ENCODE data around the gene FAM161B. TPM values are rescaled to one million over a fixed set of nuclear protein-coding genes. Genes with fewer than 3 reads are reported as not detected.

Gene FAM161B
- total and polyA plus RNA-seq, 7 donors, result 5.0 to 7.3 (median 6.1) TPM

DNA sequence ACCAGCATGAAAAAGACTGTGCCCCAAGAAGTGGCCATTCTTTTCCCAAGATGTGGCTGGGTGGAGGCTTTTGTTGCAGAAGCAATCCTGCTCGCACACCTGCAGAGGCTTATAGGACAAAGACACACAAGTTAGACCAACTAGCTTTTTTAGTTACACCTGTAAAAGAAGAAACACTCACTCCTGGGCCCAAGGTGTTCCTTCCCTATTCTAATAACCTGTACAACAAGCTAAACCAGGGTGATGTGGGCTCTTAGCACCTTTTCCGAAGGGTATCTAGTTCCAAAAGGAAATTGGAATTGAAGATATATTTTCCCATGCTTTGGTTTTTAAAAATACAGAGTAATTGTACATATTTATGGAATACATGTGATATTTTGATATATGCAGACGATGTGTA lies 38.2 kb upstream of the FAM161B start:
- no peaks in the 10 kb centered on the region for H3K27me3 ChIP-seq (ENCODE audit: insufficient read depth in 3 of 3, low read length in 2 of 3)
- no peaks in the 10 kb centered on the region for H3K4me1 ChIP-seq
- no peaks in the 10 kb centered on the region for H3K9me3 ChIP-seq
- WGBS, 3 donors, result 92 to 97% (median 96%) methylated on average over 3 of the region's 3 CpGs
- H3K27ac ChIP-seq, result no peak overlapping the region
- TF ChIP-seq, protein P1, sequence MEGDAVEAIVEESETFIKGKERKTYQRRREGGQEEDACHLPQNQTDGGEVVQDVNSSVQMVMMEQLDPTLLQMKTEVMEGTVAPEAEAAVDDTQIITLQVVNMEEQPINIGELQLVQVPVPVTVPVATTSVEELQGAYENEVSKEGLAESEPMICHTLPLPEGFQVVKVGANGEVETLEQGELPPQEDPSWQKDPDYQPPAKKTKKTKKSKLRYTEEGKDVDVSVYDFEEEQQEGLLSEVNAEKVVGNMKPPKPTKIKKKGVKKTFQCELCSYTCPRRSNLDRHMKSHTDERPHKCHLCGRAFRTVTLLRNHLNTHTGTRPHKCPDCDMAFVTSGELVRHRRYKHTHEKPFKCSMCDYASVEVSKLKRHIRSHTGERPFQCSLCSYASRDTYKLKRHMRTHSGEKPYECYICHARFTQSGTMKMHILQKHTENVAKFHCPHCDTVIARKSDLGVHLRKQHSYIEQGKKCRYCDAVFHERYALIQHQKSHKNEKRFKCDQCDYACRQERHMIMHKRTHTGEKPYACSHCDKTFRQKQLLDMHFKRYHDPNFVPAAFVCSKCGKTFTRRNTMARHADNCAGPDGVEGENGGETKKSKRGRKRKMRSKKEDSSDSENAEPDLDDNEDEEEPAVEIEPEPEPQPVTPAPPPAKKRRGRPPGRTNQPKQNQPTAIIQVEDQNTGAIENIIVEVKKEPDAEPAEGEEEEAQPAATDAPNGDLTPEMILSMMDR (IDR thresholded peaks at IDR 0.05), result no peak
- H3K36me3 ChIP-seq (ENCODE audit: insufficient read depth in 1 of 2, low read depth in 1 of 2), result peaks cover 6 to 54% of the 10 kb centered on the region in 2 donors
- H3K4me3 ChIP-seq, result no peak overlapping the region
- ATAC-seq (no peak), DNase-seq (no peak)
- intact Hi-C loops (cut with DNase I), result no loop called here

DNA sequence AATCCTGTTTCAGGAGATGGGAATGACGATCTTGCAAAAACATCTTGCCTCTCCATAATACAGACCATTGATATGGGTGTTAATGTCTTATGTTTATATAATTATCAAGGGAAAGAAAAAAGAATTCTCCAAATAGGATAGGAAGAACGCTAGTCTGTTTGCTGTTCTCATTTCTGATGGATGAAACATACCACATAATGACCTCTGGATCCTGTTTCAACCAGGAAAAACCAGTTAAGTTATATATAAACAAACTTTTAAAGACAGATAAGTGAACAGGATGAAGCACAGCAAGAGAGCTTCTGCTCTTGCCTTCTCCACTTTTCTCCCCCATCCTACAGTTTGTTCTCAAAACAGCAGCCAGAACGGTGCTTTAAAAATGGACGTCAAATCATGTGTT lies 28.0 kb upstream of the FAM161B start:
- intact Hi-C loops (cut with DNase I), result no loop called here
- TF ChIP-seq, protein P1 (IDR thresholded peaks at IDR 0.05), result no peak
- peaks cover 0 to 68% of the 10 kb centered on the region in 2 donors for H3K36me3 ChIP-seq (ENCODE audit: insufficient read depth in 1 of 2, low read depth in 1 of 2)
- no peak for DNase-seq
- H3K4me3 ChIP-seq, result no peak overlapping the region
- ATAC-seq, result no peak
- no peak overlapping the region for H3K27ac ChIP-seq
- H3K27me3 ChIP-seq (ENCODE audit: insufficient read depth in 3 of 3, low read length in 2 of 3), result no peaks in the 10 kb centered on the region
- no peaks in the 10 kb centered on the region for H3K9me3 ChIP-seq
- WGBS, 3 donors, result 62 to 64% (median 62%) methylated on average over 4 of the region's 4 CpGs
- H3K4me1 ChIP-seq, result peaks cover 6% of the 10 kb centered on the region

DNA sequence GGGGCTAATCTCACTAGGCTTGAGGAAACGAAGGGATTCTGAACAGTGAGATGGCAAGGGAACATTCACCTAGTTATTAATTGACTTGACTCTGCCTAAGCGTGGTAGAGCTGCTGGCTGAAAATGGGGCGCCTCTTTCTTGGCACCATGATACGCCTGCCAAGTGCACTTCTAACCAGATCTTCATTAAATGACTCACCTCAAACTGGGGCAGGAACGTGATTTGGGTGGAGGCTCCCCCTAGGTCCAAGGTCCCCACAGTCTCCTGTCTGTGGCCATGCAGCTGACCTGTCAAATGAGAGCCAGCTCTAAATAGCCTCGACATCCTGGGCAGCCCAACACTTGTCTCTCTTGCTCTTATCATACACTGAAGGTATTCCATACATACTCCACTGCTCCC lies 26.2 kb upstream of the FAM161B start:
- H3K4me1 ChIP-seq, result peaks cover 6% of the 10 kb centered on the region
- no peaks in the 10 kb centered on the region for H3K27me3 ChIP-seq (ENCODE audit: insufficient read depth in 3 of 3, low read length in 2 of 3)
- H3K36me3 ChIP-seq (ENCODE audit: insufficient read depth in 1 of 2, low read depth in 1 of 2), result peaks cover 0 to 67% of the 10 kb centered on the region in 2 donors
- no peak overlapping the region for H3K4me3 ChIP-seq
- ATAC-seq, result no peak
- TF ChIP-seq, protein P1 (IDR thresholded peaks at IDR 0.05), result no peak
- no peak overlapping the region for H3K27ac ChIP-seq
- WGBS, 3 donors, result 82 to 94% (median 85%) methylated on average over 6 of the region's 6 CpGs
- DNase-seq, result no peak
- H3K9me3 ChIP-seq, result no peaks in the 10 kb centered on the region
- intact Hi-C loops (cut with DNase I), result no loop called here

DNA sequence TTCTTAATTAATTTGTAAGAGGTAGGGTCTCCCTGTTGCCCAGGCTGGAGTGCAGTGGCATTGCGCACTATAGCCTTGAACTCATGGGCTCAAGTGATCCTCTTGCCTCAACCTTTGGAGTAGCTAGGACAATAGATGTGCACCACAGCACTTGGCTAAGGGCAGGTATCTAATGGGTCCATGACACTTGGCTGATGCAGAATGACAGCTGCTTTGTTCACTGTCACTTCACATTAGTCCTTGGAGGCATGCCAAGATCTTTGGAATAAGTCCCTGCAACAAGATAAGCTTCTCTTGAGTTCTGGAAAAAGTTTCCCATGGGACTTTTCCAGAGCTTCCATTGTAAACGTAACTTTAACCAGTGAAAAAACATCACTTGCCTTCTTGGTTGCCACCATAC lies 23.6 kb upstream of the FAM161B start:
- ATAC-seq (peak; percentile 63 to 91 (median 86)), DNase-seq (no peak)
- Histone ChIP-seq H3K4me1 (peaks cover 6% of the 10 kb centered on the region), H3K4me3 (no peak overlapping the region), H3K9me3 (no peaks in the 10 kb centered on the region), H3K27me3 (ENCODE audit: insufficient read depth in 3 of 3, low read length in 2 of 3) (no peaks in the 10 kb centered on the region), H3K36me3 (ENCODE audit: insufficient read depth in 1 of 2, low read depth in 1 of 2) (peaks cover 5 to 88% of the 10 kb centered on the region in 2 donors), H3K27ac (no peak overlapping the region)
- intact Hi-C loops (cut with DNase I), result no loop called here
- TF ChIP-seq, protein P1 (IDR thresholded peaks at IDR 0.05), result no peak
- WGBS, 3 donors, result 47 to 54% (median 53%) methylated on average over 2 of the region's 2 CpGs

DNA sequence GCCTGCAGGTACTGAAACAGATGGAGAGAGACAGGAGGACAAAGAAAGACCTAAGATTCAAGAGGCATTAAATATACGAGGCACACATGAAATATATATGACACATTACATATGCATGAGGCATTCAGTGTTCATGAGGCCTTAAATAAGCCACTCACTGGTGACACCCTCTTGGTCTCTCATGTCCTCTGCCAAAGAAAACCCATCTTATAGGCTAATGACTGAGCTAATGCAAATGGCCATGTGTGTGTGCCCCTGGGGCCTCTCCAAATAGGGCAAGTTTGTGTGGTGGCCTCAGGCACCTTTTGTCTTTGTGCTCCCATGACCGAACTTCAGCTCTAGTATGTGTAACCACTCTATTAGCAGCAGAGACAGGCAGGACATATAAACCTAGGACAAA lies 19.0 kb upstream of the FAM161B start:
- no peak for ATAC-seq
- Histone ChIP-seq H3K27ac (no peak overlapping the region), H3K4me1 (peaks cover 6% of the 10 kb centered on the region), H3K36me3 (ENCODE audit: insufficient read depth in 1 of 2, low read depth in 1 of 2) (peaks cover 16 to 84% of the 10 kb centered on the region in 2 donors), H3K4me3 (no peak overlapping the region), H3K9me3 (no peaks in the 10 kb centered on the region), H3K27me3 (ENCODE audit: insufficient read depth in 3 of 3, low read length in 2 of 3) (no peaks in the 10 kb centered on the region)
- intact Hi-C loops (cut with DNase I), result no loop called here
- 71 to 89% (median 78%) methylated on average over 2 of the region's 2 CpGs for WGBS, 3 donors
- DNase-seq, result no peak
- TF ChIP-seq, protein P1 (IDR thresholded peaks at IDR 0.05), result no peak
